GM21825 (cell line): Measurements from ENCODE around the gene CDH20.

Experiments used
- ATAC-seq: cut with Tn5 transposase; IDR thresholded peaks from one replicate; pipeline ENCODE4 v1.9.1; 2021; ENCODE audit warnings: mild to moderate bottlenecking, moderate library complexity; ENCODE audit not compliant: unreplicated experiment

CDH20 gene

GRCh38 chr18:61570070-61570469 lies 236.8 kb downstream of the CDH20 start:
- ATAC-seq: no peak

GRCh38 chr18:61572084-61572655 lies 238.9 kb downstream of the CDH20 start:
- ATAC-seq: no peak

DNA sequence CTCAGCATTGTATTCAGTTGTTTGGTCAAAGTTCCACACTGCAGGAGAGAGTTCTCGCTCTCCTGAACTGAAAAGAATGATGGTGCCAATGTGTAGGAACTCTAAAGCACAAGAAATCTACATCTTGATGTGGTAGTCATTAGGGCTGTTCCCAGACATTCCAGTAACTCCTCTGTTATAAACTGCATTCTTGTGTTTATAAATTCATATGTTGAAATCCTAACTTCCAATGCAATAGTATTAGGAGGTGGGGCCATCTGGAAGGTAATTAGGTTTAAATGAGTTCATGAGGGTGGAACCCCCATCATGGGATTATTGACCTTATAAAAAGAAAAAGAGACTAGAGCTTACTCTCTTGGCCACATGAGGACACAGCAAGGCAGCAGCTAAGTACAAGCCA lies 239.6 kb downstream of the CDH20 start:
- no peak for ATAC-seq

GRCh38 chr18:61574665-61575064 lies 241.4 kb downstream of the CDH20 start:
- no peak for ATAC-seq

DNA sequence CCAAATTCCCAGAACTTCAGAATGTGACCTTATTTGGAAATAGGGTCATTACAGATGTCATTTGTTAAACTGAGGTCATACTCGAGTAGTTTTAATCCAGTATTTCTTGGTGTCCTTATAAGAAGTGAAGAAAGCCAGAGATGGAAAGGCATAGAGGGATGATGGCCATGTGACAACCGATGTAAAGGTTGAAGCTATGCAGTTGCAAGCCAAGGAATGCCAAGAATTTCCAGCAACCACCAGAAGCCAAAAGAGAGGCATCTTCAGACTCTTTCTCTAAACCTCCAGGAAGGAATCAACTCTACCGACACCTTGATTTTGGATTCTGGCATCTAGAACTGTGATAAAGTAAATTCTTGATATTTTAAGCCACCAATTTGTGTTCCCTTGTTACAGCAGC lies 242.2 kb downstream of the CDH20 start:
- ATAC-seq: no peak

GRCh38 chr18:61578846-61579245 lies 245.6 kb downstream of the CDH20 start:
- no peak for ATAC-seq

GRCh38 chr18:61579581-61579980 lies 246.4 kb downstream of the CDH20 start:
- no peak for ATAC-seq

GRCh38 chr18:61580046-61580445 lies 246.8 kb downstream of the CDH20 start:
- ATAC-seq: no peak

DNA sequence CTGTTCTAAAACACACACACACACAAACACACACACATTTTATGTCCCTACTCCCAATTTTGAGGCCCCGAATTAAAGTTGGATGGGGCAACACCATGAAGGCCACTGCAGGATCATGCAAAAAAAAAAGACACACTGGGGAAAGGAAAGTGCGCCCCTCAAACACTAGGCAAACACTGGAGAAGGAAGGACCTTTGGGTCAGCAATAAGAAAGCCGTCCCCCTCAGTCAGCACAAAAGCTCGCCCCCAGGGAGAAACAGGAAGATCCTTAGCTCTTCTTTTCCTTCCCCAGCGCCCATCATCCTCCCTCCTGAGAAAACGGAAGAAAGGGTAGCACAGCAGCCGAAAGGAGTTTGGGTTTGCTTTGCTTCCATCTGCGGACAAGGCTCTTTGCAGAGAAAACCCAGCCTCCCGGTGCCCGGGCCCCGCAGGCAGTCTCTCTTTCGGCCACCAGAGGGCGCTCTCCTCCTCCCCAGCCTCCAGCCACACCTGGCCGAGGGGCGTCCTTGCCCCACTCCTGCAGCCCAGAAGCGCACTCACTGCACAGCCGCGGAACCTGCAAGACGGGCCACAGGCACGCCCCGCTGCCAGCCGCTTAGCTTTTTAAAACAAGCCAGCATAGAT lies 248.5 kb downstream of the CDH20 start:
- peak; percentile 85 for ATAC-seq

DNA sequence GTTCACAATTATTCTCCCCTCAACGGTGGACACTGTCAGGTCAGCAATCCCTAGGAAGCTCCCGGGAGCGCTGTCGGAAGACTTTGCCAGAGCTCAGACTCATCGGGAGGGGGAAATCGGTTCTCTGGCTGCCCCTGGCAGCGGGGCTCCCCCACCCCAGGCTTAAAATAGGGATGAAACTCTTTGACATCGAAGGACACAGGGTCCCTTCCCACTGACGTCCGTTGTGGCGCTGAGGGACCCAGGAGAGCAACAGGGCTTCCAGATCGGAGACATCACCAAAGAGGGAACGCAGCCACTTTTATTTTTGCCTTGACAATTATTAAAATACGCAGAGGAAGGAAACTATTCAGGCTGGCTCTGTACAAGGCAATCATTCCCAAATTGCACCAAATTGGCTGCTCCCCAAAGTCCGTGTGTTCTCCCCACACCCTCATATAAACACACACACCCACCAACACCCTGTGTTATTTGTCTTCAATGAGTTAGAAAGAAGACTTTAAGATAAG lies 249.0 kb downstream of the CDH20 start:
- ATAC-seq: no peak

GRCh38 chr18:61583548-61583947 lies 250.3 kb downstream of the CDH20 start:
- no peak for ATAC-seq

DNA sequence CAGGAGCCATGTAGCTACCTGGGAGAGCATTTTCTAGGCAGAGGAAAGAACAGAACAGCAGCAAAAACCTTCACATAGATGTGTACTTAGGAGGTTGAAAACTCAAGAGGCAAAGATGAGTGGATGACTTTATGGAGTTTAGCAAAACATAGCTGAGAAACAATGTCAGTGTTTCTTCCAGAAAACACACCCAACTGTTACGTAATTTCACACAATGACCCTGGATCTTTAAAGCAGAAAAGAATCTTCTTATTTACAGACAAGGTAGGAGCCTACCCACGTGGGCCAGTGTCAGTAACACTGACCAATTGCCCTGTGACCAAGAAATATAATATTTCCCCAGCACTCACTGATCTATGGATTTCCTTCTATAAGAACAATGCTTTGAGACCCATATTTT lies 254.6 kb downstream of the CDH20 start:
- ATAC-seq: no peak

- no peak for ATAC-seq
These were observed 256.0 kb downstream of the CDH20 start for GRCh38 chr18:61589053-61589723.

DNA sequence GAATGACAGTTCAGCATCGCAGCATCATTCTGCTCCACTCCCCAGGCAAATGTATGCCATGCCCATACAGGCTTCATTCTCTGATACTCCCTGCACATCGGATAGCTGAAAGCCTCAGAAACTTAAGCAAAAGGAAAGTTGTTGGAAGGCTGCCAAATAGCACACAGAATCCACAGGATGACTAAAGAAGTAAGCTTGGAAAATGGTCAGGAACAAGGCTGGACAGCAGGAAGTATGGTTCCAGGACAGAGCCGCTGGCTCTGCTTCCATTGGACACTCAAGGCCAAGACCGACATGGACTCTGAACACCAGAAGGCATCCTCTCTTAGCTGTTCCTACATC lies 256.5 kb downstream of the CDH20 start:
- ATAC-seq: no peak

GRCh38 chr18:61591253-61591652 lies 258.0 kb downstream of the CDH20 start:
- no peak for ATAC-seq

GRCh38 chr18:61595615-61596251 lies 262.5 kb downstream of the CDH20 start:
- ATAC-seq: no peak

- no peak for ATAC-seq
These were observed 263.1 kb downstream of the CDH20 start for GRCh38 chr18:61596296-61596695.

GRCh38 chr18:61597316-61597715 lies 264.1 kb downstream of the CDH20 start:
- no peak for ATAC-seq

DNA sequence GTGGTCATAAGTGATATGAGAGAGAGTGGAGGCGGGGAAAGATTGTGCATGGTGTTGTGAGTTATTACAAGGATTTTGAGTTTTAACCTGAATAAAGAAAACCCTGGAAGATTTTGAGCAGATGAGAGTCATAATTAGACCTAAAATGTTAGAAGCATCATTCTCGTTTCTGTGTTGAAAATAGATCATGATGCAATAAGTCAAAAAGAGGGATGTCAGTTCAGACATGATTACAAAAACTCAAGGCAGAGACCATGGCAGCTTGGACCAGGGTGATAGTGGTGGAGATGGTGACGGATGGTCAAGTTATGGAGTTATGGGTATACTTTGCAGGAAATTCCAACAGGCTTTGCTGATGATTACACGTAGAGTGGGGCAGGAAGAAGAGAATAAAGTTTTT lies 267.2 kb downstream of the CDH20 start:
- no peak for ATAC-seq

DNA sequence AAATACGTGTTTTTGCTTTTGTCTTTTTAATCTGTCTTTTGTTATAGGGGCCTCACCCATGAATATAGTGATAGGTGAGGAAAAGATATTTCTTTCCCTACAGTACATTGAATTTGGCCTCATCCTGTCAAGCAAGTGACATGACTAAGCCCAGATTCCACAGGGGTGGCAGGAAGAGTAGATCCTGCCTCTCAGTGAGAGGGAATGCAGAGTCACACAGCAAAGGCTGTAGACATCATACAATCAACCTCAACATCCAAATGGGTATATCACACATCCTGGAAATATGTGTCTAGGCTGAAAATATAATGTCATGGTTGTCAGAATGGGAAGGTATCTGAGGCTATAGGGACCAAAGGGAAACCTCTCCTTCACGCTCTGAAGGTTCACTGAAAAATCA lies 269.6 kb downstream of the CDH20 start:
- ATAC-seq: no peak
